Measurements from ENCODE around the gene HIVEP3. TPM values are rescaled to one million over a fixed set of nuclear protein-coding genes. Genes with fewer than 3 reads are reported as not detected.

Gene HIVEP3
- total RNA-seq, 4 donors from 2014 or later = 5.3 to 17.3 (median 9.1) TPM

DNA sequence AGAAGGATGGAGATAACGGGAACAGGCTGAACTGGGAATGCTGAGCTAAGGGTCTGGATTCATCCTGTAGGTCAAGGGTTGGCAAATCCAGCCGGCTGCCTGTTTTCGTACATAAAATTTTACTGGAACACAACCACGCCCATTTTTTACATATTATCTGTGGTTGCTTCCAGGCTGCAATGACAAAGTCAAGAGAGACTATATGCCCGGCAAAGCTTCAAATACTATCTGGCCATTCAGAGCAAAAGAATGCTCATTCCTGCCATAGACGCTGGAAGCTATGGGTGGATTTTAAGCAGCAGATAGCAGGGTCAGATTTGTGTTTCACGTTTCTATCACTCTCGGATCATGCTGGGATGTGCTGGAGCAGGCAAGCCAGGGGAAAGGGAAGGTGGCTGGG lies 296.3 kb downstream of the HIVEP3 start:
- no peak for DNase-seq (ENCODE audit: low spot score in 2 of 2)
- TF ChIP-seq POLR2A (IDR thresholded peaks at IDR 0.05) (no peak), CTCF (IDR thresholded peaks at IDR 0.05) (no peak)
- intact Hi-C loops (cut with DNase I; ENCODE audit: low total_unique reads) = no loop called here
- 59 to 60% methylated on average over 8 of the region's 8 CpGs for WGBS, 2 donors
- H3K4me3 ChIP-seq (ENCODE audit: low read depth, poor library complexity, severe bottlenecking) = no peak overlapping the region

- intact Hi-C loops (cut with DNase I; ENCODE audit: low total_unique reads) = no loop called here
- TF ChIP-seq CTCF (IDR thresholded peaks at IDR 0.05) = no peak
- H3K4me3 ChIP-seq (ENCODE audit: low read depth, poor library complexity, severe bottlenecking) = no peak overlapping the region
- no peak for DNase-seq (ENCODE audit: low spot score in 2 of 2)
- 94 to 100% methylated on average over 1 of the region's 1 CpG for WGBS, 2 donors
Observed at GRCh38 chr1:41621791-41622190, 296.9 kb downstream of the HIVEP3 start.

DNA sequence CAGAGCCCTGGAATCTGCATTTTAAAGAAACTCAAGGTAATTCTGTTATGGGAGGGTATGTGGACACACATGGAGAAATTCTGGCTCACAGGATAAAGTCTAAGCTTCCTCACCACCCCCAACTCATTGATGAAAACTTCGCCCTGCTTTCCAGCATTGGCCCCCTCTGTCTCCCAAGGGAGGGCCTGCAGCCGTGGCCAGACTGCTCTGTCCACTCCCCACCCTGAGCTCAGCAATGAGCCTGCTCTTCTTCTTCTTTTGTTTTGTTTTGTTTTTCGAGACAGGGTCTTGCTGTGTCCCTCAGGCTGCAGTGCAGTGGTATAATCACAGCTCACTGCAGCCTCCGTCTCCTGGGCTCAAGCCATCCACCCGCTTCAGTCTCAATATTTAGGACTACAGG lies 297.5 kb downstream of the HIVEP3 start:
- WGBS, 2 donors = 95 to 100% methylated on average over 5 of the region's 5 CpGs
- no peak overlapping the region for H3K4me3 ChIP-seq (ENCODE audit: low read depth, poor library complexity, severe bottlenecking)
- TF ChIP-seq POLR2A (IDR thresholded peaks at IDR 0.05) (no peak), CTCF (IDR thresholded peaks at IDR 0.05) (no peak)
- intact Hi-C loops (cut with DNase I; ENCODE audit: low total_unique reads) = no loop called here
- DNase-seq (ENCODE audit: low spot score in 2 of 2) = no peak

- intact Hi-C loops (cut with DNase I; ENCODE audit: low total_unique reads) = no loop called here
- WGBS, 2 donors = 70 to 83% methylated on average over 9 of the region's 9 CpGs
- DNase-seq (ENCODE audit: low spot score in 2 of 2) = peak in 1 of 2 donors; percentile 10
- no peak overlapping the region for H3K4me3 ChIP-seq (ENCODE audit: low read depth, poor library complexity, severe bottlenecking)
- no peak for TF ChIP-seq CTCF (IDR thresholded peaks at IDR 0.05)
- TF ChIP-seq POLR2A (IDR thresholded peaks at IDR 0.05) = no peak
Observed at GRCh38 chr1:41620365-41621169, 298.2 kb downstream of the HIVEP3 start.

DNA sequence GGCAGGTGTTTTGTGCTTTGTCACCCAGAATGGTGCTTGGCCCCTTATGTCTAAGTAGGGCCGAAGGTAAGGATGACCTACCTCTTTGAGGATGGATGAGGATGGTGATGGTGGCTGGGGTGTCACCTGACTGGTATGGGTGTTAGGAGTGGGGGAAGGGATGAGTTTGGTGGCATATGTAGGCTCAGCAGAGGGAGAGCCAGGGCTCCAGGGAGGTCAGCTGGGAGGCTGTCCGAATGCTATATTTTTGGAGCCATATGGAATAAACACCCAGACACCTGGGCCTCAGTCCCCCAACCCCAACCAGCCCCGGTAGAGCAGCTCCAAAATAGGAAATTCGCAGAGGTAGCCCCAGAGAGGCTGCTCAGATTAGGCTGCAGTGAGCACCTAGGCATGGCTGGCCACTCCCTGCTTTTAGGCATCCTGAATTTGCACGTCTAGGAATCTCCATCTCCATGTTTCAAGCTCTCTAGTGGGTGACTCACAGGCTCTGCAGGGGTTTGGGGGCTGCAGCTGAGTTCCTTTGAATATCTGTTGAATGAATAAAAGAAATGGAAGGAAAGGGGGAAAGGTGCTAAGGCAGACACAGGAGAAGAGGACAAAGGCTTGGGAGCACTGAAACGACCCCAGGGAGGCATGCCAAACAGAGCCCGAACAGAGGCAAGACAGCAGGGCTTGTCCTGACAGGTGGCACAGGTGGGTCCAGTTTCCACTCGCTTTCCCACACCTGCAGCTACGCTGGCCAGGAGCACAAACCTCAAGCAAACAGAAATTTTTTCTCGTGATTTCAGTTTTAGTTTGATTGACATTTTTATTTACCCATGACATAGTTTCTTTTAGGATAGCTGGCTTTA lies 299.0 kb downstream of the HIVEP3 start:
- TF ChIP-seq CTCF (IDR thresholded peaks at IDR 0.05) = no peak
- no peak for TF ChIP-seq POLR2A (IDR thresholded peaks at IDR 0.05)
- intact Hi-C loops (cut with DNase I; ENCODE audit: low total_unique reads) = no loop called here
- no peak for DNase-seq (ENCODE audit: low spot score in 2 of 2)
- 66 to 74% methylated on average over 10 of the region's 10 CpGs for WGBS, 2 donors
- H3K4me3 ChIP-seq (ENCODE audit: low read depth, poor library complexity, severe bottlenecking) = no peak overlapping the region

All from lower leg skin (tissue), 4 donors.